ENCODE data around the gene SPINK2.

SPINK2 gene, protein sequence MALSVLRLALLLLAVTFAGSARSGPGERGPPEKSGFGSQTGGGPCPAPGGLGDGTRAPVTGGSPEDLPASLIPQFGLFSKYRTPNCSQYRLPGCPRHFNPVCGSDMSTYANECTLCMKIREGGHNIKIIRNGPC

DNA sequence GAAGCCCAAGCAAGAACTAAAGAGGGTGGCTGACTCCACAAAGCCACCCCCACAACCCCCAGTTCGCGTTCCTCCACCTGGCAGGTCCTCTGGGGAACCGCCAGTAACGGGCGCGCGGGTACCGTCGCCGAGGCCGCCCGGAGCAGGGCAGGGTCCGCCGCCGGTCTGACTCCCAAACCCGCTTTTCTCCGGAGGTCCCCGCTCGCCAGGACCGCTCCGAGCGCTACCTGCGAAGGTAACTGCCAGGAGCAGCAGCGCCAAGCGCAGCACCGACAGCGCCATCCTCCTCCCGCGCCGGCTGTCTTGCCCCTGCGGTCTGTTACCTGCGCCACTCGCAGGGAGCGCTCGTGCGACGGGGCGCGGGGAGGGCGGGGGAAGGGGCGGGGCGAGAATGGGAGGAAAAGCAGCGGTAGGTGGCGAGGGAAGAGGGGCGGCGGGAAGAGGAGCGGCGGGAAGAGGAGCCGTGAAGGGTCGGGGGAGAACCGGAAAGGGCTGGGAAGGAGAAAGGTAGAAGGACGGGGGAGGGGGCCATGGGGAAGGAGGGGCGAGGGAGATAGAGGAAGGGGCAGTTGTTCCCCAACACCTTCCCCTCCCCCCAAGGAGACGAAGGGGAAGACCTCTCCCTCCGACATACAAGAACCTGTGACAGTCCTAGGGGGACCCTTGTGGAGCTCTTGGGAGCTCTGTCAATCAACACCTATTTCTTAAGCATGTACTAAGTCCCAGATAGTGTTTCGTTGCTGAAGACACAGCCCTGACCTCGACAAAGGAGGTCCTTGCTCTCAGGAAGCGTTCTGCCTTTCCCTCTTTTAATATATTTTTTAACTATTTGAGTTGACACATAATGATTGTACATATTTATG lies at the start of gene SPINK2:
SPINK2 (minus strand) TSS at position 321 of the 863 bp plus-strand sequence; CDS start at position 282, 39 bp downstream.
- no peak for DNase-seq (ENCODE audit: low read depth, low spot score)

DNA sequence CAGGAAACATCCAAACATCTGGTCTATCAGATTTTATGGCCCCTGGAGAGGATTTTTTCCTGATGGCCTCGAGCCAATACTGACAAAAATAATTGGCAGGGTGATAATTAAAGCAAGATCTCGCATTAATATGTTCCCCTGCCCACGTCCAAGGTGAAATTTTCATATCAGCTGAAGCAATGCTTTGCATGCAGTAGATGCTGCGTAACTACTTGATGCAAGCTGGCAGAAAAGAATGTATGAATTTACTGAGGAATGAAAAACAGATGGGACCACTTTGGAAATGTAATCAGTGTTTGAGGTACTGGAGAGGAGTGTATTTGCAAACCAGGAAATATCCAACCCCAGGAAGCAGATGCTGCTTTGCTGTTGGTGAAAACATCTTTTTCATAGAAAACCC lies 49.4 kb upstream of the SPINK2 start:
- DNase-seq (ENCODE audit: low read depth, low spot score) = no peak

DNA sequence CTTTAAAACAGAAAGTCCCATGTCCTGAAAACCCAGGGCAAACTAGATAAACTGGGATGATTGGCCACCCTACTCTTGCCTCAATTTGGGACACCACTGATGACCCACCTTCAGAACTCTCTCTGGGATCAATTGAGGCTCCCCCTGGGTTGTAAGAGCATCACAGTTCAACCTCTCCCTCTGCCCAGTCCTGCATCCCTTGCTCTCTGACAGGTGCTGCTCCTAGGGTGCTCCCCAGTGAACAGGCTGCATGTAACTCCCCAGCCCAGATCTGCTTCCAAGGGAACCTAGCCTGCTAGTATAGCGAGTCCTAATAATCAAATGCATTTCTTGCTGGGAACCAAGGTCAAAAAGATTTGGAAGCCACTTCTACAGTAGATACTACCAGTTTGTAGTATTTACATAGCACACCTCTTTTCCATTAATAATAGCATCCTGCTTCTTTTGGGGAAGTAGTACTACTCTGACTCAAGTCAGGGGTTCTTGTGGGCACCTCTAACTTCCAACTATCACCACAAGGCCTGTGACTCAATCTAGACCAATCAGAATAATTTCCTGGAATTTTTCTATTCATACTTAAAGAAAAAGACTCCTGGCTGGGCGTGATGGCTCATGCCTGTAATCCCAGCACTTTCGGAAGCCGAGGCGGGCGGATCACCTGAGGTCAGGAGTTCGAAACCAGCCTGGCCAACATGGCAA lies 42.1 kb upstream of the SPINK2 start:
- DNase-seq (ENCODE audit: low read depth, low spot score) = no peak

DNA sequence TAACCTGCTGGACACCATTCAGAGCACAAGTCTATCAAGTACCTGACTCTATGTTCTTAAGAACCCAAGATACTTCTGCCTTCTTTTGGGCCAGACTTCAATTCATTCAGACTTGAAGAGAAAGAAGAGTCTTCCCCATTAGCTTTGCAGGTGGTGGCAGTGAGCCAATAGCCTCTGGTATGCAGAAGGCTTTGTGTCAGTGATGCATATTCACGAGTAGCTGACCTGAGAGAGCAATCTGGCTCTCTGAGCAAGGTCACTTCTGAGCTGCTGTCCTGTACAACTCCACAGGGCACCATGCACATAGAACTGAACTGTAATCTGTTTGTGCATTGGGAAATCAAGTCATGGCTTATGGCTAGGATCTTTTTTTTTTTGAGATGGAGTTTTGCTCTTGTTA lies 39.9 kb upstream of the SPINK2 start:
- no peak for DNase-seq (ENCODE audit: low read depth, low spot score)

DNA sequence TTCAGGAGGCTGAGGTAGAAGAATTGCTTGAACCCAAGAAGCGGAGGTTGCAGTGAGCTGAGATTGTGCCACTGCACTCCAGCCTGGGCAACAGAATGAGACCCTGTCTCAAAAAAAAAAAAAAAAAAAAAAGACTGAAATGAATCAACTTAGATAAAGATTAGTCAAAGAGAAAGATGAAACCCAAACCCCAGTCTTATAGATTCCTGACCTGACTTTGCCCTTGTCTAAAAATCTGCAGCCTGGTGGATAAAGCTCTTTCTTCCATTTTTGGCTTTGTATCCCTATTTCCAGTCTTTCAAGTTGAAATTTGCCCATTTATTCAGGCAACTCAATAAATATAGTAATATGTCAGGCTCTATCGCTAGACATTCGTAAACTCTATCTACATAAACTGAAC lies 39.3 kb upstream of the SPINK2 start:
- DNase-seq (ENCODE audit: low read depth, low spot score) = no peak

DNA sequence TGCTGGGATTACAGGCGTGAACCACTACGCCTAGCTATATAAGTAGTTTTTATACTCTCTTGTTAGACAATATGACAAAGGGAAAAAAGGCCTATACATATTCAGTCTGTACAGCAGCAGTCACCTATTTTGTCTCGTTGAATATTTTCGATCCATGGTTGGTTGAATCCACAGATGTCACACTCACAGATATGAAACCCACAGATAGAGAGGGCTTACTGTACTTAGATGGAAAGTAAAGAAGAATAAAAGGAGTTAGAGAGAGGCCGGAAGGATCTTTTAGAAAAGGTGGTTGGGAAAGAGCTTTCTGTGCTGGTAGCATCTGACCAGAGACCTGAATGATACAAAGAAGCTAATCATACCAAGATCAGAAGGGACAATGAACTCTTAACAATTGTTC lies 38.3 kb upstream of the SPINK2 start:
- DNase-seq (ENCODE audit: low read depth, low spot score) = no peak

DNA sequence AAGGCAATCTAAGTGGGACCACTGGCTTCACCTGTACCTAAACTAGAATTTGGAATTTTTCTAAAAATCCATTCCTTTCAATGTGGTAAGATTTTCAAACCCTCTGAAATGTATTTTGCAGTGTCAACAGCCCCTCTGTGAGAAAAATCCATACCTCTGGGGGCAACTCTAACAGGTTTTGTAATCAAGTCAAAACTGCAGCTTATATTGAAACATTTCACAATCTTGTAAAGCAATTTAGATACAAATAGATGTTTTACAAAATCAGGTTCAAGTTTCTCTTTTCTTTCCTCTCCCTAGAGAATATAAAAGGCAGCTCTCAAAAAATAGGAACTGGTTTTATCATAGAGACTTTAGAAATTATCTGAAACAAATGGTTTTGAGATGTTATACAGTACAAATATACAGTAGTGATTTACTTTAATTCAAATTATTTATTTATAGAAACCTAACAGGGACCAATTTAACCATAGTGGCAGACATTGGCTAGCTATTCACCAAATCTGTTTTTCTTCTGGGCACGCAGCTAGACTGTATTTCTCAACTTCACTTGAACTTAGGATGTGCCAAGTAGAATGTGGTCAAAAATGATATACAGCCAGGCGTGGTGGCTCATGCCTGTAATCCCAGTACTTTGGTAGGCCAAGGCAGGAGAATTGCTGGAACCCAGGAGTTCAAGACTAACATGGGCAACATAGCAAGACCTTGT lies 36.3 kb upstream of the SPINK2 start:
- no peak for DNase-seq (ENCODE audit: low read depth, low spot score)

DNA sequence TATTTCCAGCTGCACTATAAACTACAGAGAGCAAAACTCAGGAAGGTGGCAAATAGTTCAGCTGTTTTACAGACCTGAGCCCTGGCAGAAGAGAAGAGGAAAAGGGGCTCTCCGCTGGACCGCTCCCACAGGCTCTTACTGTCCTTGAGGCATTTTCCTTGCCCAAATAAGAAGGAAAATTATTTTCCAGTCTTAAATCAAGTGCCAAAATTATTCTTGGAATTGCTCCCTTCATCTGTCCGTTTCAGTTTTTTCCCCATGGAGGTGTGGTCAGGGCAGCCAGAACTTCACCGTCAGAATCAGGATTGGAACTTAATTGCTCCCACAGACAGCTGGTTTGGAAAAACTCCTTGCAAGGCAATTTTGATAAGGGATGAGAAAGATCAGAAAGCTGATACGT lies 35.2 kb upstream of the SPINK2 start:
- DNase-seq (ENCODE audit: low read depth, low spot score) = no peak

DNA sequence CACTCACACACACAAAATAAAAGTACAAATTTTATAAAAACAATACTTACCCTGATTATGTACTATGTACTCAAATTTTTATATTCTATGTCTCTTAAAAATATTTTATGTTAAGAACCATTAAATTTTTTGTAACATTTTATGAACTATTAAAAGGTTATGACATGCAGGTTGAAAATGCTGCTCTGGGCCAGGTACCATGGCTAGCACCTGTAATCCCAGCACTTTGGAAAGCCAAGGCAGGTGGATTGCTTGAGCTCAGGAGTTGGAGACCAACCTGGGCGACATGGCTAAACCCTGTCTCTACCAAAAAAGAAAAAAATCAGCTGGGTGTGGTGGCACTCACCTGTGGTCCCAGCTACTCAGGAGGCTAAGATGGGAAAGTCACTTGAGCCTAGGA lies 29.4 kb upstream of the SPINK2 start:
- no peak for DNase-seq (ENCODE audit: low read depth, low spot score)

DNA sequence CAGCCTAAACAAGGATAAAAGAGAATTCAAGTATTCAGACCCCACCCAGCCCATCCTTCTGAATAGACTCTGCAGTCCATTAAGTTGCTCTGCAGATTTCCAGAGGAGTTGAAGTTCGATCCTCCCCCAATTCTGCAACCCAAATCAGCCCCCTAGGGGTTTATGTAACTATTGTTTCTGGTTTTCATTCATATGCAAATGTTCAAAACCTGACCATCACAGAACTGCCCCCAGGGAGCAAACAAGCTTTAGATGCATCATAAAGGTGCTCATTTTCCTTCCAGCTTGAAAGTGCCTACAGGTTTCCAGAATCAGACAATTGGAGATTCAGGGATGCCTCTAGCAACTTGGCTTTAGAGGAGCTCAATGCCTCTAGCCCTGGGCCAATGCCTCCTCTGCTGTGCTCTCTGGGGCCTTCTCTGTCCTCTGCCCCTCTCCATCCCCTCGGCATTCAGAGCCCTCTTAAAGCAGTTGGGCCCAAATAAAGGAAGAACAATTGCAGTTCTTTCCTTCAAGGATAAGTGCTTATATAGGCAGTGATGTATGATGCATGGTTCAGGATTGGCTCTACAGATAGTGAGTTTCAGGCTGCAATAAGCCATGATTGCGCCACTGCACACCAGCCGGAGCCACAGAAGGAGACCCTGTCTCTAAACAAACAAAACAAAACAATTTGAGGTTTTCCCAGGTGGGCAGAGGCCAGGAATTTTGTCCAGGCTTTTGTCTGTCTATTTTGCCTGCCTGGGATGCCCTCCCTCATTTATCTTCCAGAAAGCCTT lies 23.5 kb upstream of the SPINK2 start:
- no peak for DNase-seq (ENCODE audit: low read depth, low spot score)

DNA sequence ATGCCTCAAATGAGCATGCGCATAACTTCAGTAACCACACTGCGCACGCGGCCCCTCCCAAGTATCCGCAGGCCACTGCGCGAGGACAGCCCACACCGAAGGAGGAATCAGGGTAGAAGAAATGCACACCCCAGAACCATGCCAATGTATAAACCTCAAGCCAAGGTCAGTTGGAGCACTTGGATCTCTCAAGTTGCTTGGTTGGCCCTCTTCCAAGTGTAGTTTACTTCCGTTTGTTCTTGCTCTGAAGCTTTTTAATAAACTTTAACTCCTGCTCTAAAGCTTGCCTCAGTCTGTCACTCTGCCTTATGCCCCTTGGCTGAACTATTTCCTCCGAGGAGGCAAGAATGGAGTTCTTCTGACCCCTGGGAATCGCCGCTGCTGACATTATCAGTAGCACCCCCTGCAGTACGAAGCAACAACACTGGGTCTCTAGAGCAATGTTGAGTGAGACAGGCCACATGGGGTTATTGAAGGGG lies 22.0 kb upstream of the SPINK2 start:
- DNase-seq (ENCODE audit: low read depth, low spot score) = no peak

DNA sequence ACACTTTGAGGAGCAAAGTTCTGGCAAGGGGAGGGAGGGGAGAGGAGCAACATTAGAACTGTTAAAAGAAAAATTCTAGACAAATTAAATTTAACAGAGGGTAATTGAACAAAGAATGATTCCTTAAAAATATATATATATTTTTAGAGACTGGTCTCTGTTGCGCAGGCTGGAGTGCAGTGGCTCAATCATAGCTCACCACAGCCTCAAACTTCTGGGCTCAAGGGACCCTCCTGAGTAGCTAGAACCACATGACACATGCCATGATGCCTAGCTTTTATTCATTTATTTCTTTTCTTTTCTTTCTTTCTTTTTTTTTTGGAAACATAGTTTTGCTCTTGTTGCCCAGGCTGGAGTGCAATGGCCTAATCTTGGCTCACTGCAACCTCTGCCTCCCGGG lies 19.1 kb upstream of the SPINK2 start:
- no peak for DNase-seq (ENCODE audit: low read depth, low spot score)

DNA sequence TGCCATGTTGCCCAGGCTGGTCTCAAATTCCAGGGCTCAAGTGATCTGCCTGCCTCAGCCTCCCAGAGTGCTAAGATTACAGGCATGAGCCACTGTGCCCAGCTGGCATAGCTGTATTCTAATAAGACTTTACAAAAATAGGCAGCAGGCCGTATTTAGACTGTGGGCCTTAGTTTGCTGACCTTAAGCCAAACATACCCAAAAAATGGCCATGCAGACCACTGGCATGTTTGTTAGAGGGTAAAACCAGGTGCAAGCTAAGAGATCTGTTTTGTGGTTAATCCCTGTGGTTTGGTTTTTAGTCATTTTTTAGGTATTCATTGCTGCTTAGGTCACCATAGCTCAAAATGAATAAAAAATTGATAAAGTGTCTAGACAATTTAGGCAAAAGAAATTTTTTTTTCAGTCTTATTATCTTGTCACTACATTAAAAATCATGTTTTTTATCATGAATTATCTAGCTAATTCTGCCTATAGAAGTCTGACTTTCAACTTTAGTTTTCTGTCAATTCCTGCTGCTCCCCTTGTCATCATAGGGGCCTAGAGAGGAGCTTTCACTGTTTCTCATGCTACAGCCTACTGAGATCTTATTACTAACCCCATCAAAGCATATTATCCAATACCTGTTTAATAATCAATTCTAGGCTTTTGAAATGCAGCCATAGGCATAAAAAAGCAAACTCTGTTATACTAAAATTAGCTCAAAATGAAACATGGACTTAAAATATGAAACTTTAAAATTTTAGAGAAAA lies 7.5 kb upstream of the SPINK2 start:
- no peak for DNase-seq (ENCODE audit: low read depth, low spot score)

DNA sequence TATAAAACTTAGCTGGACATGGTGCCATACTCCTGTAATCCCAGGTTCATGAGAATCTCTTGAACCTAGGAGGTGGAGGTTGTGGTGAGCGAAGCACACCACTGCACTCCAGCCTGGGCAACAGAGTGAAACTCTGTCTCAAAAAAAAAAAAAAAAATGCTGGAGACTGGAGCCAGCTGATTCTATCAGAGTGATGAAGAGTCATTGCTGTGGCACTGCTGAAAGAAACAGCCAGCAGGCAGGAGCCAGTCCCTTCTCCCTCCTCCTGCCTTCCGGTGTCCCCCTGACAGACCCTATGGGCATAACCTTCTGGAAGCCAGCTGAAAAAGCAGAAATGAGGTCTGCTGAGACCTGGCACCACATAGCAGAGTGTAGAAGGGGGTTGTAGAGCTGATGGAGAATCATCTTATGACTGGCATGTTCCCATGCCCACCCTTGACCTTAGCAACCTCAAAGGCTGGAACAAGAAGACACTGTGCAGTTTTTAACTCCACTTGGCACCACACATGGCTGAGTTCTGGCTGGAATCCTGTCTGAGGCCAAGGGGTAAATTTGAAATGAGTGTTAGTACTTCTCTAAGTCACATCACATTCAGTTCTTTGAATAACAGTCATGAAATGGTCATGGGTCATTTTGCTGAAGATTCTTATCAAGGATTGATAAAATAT lies 2.6 kb upstream of the SPINK2 start:
- DNase-seq (ENCODE audit: low read depth, low spot score) = no peak

DNA sequence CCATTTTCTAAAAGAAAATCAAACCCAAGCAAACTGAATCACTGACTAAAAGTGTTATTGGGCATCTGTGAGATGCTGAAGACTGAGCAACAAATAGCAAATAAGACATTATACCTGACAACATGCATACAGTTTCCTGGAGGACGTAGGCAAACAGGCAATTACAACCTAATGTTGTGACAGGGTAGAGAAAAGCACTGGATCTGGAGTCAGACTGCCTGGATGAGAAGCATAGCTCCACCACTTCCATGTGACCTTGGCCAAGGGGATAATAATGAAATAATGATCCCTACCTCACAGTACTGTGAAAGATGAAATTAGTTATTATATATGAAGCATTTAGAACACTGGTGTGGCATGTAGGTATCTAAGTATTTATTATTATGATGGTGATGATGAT lies 2.7 kb downstream of the SPINK2 start:
- no peak for DNase-seq (ENCODE audit: low read depth, low spot score)

DNA sequence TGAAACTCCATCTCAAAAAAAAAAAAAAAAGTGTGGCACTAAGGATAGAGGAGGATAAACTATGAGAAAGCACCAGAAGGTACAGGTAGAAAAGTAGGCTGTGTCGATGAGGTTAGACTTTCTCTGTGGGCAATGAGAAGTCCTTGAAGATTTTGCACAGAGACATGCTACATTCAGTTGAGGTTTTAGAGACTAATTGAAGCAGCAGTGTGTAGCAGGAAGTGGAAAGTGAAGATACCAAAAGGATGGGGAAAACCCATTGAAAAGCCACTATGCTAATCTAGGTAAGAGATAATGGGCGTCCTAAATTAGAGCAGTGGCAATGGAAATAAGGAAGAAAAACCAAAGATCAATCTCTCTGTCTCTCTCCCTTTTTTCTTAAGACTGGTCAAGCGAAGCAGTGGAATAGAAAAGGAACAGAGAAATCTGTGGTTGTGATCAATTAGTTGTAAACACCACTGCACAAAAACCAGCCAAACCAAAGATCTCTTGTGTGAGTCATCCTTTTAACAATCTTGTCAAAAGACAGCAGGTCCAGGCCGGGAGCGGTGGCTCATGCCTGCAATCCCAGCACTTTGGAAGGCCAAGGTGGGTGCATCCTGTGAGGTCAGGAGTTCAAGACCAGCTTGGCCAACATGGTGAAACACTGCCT lies 3.5 kb downstream of the SPINK2 start:
- no peak for DNase-seq (ENCODE audit: low read depth, low spot score)

DNA sequence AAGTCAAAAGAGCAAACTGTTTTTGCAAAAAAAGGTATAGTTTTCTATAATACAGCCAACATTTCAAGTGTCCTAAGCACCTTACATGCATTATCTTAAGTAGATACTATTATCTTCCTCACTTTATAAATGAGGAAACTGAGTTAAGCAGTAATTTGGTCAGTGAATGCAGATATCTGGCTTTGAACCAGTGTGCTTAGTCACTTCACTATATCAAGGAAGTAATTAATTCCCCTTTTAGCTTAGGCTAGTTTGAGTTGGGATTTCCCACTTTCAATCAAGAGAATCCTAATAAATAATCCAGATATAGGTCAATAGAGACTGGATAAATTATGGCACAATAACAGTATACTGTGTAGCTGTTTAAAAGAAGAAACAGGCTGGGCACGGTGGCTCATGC lies 14.8 kb downstream of the SPINK2 start:
- DNase-seq (ENCODE audit: low read depth, low spot score) = no peak

DNA sequence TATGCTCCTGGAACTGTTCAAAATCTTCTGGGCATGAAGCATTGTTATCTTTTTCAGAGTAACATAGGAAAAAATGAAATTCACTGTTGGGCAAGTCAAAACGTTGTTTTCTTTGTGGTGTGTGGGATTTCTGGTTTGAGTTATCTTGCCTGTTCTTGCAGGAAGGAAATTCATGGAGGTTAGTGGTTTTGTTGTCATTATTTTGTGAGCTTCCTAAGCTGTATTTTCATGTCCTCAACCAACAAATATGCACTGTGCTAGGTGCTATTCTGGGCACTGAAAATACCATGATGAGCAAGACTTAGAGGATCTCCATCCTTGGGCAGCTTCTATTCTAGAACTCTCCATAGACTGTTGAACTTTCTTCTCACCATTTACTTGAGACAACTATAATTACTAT lies 16.9 kb downstream of the SPINK2 start:
- no peak for DNase-seq (ENCODE audit: low read depth, low spot score)

DNA sequence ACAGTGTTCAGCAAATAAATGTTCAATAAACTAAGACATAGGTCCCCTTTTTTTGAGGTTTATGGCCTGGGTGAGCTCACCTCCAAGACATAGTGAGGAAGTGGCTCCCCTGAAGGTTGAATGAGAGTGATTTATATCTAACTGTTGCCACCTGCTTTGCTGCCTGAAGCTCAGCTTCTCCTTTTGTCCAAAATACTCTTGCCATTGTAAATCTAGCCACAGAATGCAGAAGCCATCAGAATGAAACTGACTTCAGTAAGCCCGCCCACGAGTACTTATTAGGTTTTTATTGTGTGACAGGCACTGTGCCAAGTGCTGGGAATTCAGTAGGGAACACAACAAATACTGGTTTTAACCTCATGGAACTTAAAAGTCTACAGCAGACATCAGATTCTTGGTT lies 18.0 kb downstream of the SPINK2 start:
- DNase-seq (ENCODE audit: low read depth, low spot score) = no peak
